GM12892 (cell line): ENCODE results near the gene PLA2G4D.

ENCODE experiments used
- DNase-seq: peaks from one replicate; pipeline ENCODE4 v3.0.0; 2011; ENCODE audit not compliant: insufficient read length
- FAIRE-seq: peaks from 2 replicates; lab custom pipeline; 2011; peaks lifted over from hg19 to GRCh38; lab: Jason Lieb, UNC
- POLR2A ChIP-seq: IDR thresholded peaks from 2 replicates; pipeline ENCODE4 v1.6.1; 2011; ENCODE audit warnings: low read depth, low read length, control low read depth
- POLR2AphosphoS5 ChIP-seq: IDR thresholded peaks from 2 replicates; pipeline ENCODE4 v1.6.1; 2011; ENCODE audit warnings: low read depth, low read length, control low read depth
- TAF1 ChIP-seq: IDR thresholded peaks from 2 replicates; pipeline ENCODE4 v1.6.1; 2011; ENCODE audit warnings: low read depth, mild to moderate bottlenecking, control low read depth, low read length, borderline replicate concordance

The PLA2G4D gene

GRCh38 chr15:42134617-42135245 is 40.4 kb upstream of the PLA2G4D start:
- no peak for DNase-seq
- FAIRE-seq = no peak
- no peak for TF ChIP-seq POLR2AphosphoS5
- TF ChIP-seq POLR2A = no peak
- TF ChIP-seq TAF1 = no peak

DNA sequence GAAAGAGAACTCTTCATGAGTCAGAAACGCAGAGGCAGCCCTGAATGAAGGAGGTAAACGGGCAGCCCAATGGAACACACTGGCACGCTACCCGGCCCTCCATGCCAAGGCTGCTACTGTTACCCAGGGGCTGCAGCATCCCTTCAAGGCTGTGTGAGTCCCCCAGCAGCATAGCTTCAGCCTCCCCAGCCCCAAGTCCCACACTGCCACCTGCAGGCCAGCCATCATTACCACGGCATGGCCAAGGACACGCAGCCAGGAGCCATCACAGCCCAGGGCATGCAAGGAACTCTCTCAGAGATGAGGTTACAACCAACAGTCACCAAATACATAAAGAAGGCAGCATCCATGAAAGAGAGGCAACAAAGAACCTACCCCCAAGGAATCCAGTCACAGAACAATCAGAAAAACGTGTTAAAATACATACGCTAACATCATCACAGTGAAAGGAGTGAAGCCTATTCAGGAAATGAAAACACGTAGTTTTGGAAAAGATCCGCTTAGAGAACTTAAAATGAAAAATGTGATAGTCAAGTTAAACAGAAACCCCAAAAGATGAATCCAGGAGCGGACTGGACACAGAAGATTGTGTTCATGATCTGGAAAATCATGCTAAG is 39.6 kb upstream of the PLA2G4D start:
- TF ChIP-seq POLR2AphosphoS5 (no peak), POLR2A (no peak), TAF1 (no peak)
- FAIRE-seq = peak; percentile 94
- DNase-seq = no peak

- DNase-seq (no peak), FAIRE-seq (no peak)
- no peak for TF ChIP-seq TAF1
- no peak for TF ChIP-seq POLR2A
- no peak for TF ChIP-seq POLR2AphosphoS5
Measured at GRCh38 chr15:42133356-42133755, 39.0 kb upstream of the PLA2G4D start.

- no peak for DNase-seq
Measured at GRCh38 chr15:42131826-42132806, 37.8 kb upstream of the PLA2G4D start.

DNA sequence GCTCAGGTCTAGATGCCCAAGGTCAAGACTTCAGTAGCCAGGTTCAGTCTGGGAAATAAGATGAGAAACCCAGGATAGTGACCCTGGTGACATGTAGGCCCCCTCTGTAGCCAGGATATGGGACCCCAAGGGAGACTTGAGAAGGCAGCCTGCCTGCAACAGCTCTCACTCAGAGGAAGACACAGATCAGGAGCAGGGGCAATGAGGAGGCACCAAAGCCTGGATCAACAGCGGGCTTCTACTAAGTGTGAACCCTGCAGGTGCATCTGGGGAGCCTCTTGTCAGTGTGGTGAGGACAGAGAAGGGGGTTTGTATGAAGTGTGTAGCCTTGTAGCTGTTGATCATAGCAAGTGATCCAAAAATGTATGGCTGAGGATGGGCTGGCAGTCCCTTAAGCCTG is 36.6 kb upstream of the PLA2G4D start:
- no peak for TF ChIP-seq TAF1
- TF ChIP-seq POLR2A = no peak
- no peak for TF ChIP-seq POLR2AphosphoS5
- no peak for DNase-seq
- FAIRE-seq = no peak

More at GRCh38 chr15:42131826-42132806, 37.8 kb upstream of the PLA2G4D start:
- no peak for FAIRE-seq
- TF ChIP-seq TAF1 (no peak), POLR2AphosphoS5 (no peak), POLR2A (no peak)

- DNase-seq = no peak
- TF ChIP-seq POLR2A (no peak), POLR2AphosphoS5 (no peak), TAF1 (no peak)
- no peak for FAIRE-seq
Measured at GRCh38 chr15:42130246-42130986, 36.1 kb upstream of the PLA2G4D start.

- FAIRE-seq (no peak), DNase-seq (no peak)
- TF ChIP-seq POLR2A (no peak), POLR2AphosphoS5 (no peak), TAF1 (no peak)
Measured at GRCh38 chr15:42129364-42129763, 35.0 kb upstream of the PLA2G4D start.

DNA sequence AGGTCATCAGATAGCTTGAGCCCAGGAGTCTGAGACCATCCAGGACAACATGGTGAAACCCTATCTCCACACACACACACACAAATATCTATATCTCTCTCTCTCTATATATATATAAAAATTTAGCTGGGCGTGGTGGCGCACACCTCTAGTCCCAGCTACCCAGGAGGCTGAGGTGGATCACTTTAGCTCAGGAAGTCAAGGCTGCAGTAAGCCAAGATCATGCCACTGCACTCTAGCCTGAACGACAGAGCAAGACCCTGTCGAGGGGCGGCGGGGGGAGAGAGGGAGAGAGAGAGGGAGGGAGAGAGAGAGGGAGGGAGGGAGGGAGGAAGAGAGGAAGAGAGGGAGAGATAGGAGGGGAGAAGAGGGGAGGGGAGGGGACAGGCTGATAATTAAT is 34.1 kb upstream of the PLA2G4D start:
- TF ChIP-seq TAF1 = no peak
- no peak for TF ChIP-seq POLR2A
- no peak for TF ChIP-seq POLR2AphosphoS5
- FAIRE-seq (no peak), DNase-seq (no peak)

GRCh38 chr15:42123546-42123945 is 29.2 kb upstream of the PLA2G4D start:
- TF ChIP-seq POLR2A (no peak), POLR2AphosphoS5 (no peak), TAF1 (no peak)
- no peak for FAIRE-seq
- DNase-seq = no peak

DNA sequence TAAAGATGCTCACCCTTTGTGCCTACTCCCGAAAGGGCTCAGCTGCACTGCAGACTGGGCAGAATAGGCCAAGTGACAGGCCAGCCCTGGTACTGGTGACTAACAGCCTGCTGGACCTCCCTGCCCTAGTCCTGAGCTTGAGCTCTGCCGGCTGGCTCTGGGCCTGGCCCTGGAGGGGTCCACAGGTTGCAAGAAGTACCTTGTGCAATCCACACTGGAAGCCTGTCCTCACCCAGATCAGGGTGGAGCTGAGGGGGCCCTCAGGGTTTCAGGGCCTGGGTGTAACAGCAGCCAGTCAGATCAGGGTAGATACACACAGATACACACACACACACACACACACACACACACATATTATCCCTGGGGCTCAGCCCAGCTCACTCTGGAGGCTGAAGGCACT is 27.3 kb upstream of the PLA2G4D start:
- DNase-seq (no peak), FAIRE-seq (no peak)
- TF ChIP-seq TAF1 (no peak), POLR2AphosphoS5 (no peak), POLR2A (no peak)
